Testis (tissue), 2 donors: Measurements from ENCODE around the gene ENPP6.

Experiments
- CTCF ChIP-seq, 3 experiments: fragments of 450-650 bp in 2 of 3; fragments of 200-600 bp in 1 of 3; sonication (generic) in 1 of 3; IDR thresholded peaks; one replicate each; pipeline ENCODE4 v1.5.1; 2016 to 2019; ENCODE audit warnings: antibody characterized with exemption in 3 of 3, mild to moderate bottlenecking in 2 of 3, moderate library complexity in 1 of 3
- POLR2A ChIP-seq: fragments of 450-650 bp; IDR thresholded peaks from one replicate; pipeline ENCODE4 v1.6.1; 2017; ENCODE audit warnings: antibody characterized with exemption, mild to moderate bottlenecking, moderate library complexity

GRCh38 chr4:184250795-184251669, 33.4 kb upstream of the ENPP6 start:
- TF ChIP-seq POLR2A = no peak
- TF ChIP-seq CTCF (IDR thresholded peaks at IDR 0.05) = peak in 2 of 3 experiments; percentile 36 to 73
